Transverse colon (tissue), 3 donors: ENCODE results near the gene FERMT3.

Experiments
- CTCF ChIP-seq, 5 experiments: fragments of 200-600 bp in 3 of 5; fragments of 450-650 bp in 2 of 5; sonication (generic) in 3 of 5; IDR thresholded peaks; 1 replicate in 2 of 5; 2 replicates in 3 of 5; pipeline ENCODE4 v1.5.1; 2016 to 2017; ENCODE audit warnings: antibody characterized with exemption in 5 of 5, inconsistent platforms in 3 of 5, mild to moderate bottlenecking in 2 of 5, moderate library complexity in 1 of 5
- POLR2A ChIP-seq: fragments of 450-650 bp; IDR thresholded peaks from one replicate; pipeline ENCODE4 v1.6.1; 2016; ENCODE audit warnings: antibody characterized with exemption, mild to moderate bottlenecking, moderate library complexity

GRCh38 chr11:64260147-64260708, 53.7 kb downstream of the FERMT3 start:
- no peak for TF ChIP-seq POLR2A
- no peak for TF ChIP-seq CTCF (IDR thresholded peaks at IDR 0.05)
